ENCODE results near the gene PTH.

Gene PTH

GRCh38 chr11:13446444-13446843 lies 49.4 kb downstream of the PTH start:
- Histone ChIP-seq H3K36me3 (ENCODE audit: control insufficient read depth in 1 of 2, insufficient read depth in 2 of 2, low read depth in 1 of 2, low read length in 2 of 2) (no peaks in the 10 kb centered on the region), H2AK5ac (ENCODE audit: low read length, severe bottlenecking) (no peak overlapping the region), H2BK120ac (ENCODE audit: low read depth, low read length) (no peak overlapping the region), H2BK5ac (ENCODE audit: low read depth, low read length, poor library complexity, severe bottlenecking) (no peak overlapping the region), H3K27me3 (ENCODE audit: control insufficient read depth in 1 of 2, insufficient read depth in 1 of 2, low read length in 2 of 2) (no peaks in the 10 kb centered on the region), H3K18ac (ENCODE audit: low read depth in 1 of 2, low read length in 2 of 2) (no peak overlapping the region), H2BK15ac (ENCODE audit: low read depth, poor library complexity, severe bottlenecking) (no peak overlapping the region), H3K4me2 (ENCODE audit: low read length, poor library complexity, severe bottlenecking) (no peak overlapping the region), H3K27ac (ENCODE audit: low read length, poor library complexity, severe bottlenecking) (no peak overlapping the region), H3K9me3 (ENCODE audit: control insufficient read depth, low read length) (peaks cover 2% of the 10 kb centered on the region), H3K79me1 (replicated peaks; ENCODE audit: low read length, poor library complexity, severe bottlenecking) (peaks cover 8% of the 10 kb centered on the region), H4K8ac (ENCODE audit: low read length) (no peak overlapping the region), H3K23ac (ENCODE audit: low read length in 2 of 2) (no peak overlapping the region), H3K4me1 (ENCODE audit: control insufficient read depth, insufficient read depth, low read depth, low read length) (no peaks in the 10 kb centered on the region), H3K14ac (ENCODE audit: low read length in 2 of 2) (no peak overlapping the region), H3K9ac (ENCODE audit: low read length) (peak overlapping the region; percentile 30), H3K4ac (ENCODE audit: low read depth in 1 of 2, low read length in 2 of 2) (no peak overlapping the region), H2BK12ac (ENCODE audit: low read length in 2 of 2) (no peak overlapping the region), H2AFZ (ENCODE audit: low read depth, low read length) (no peak overlapping the region), H4K91ac (ENCODE audit: low read length) (no peak overlapping the region), H3K4me3 (ENCODE audit: insufficient read depth in 1 of 2, low read depth in 1 of 2, low read length in 2 of 2) (no peak overlapping the region)
- no peak for DNase-seq

- H3K27ac ChIP-seq (ENCODE audit: low read length, poor library complexity, severe bottlenecking), result no peak overlapping the region
- no peak for DNase-seq
- peaks cover 4% of the 10 kb centered on the region for H3K79me1 ChIP-seq (replicated peaks; ENCODE audit: low read length, poor library complexity, severe bottlenecking)
- no peak overlapping the region for H2BK5ac ChIP-seq (ENCODE audit: low read depth, low read length, poor library complexity, severe bottlenecking)
- H3K4me1 ChIP-seq (ENCODE audit: control insufficient read depth, insufficient read depth, low read depth, low read length), result no peaks in the 10 kb centered on the region
- no peak overlapping the region for H2AK5ac ChIP-seq (ENCODE audit: low read length, severe bottlenecking)
- peak overlapping the region; percentile 30 for H3K9ac ChIP-seq (ENCODE audit: low read length)
- no CpG with 5 or more reads among the region's 2 CpGs for WGBS
- H2BK15ac ChIP-seq (ENCODE audit: low read depth, poor library complexity, severe bottlenecking), result no peak overlapping the region
- H3K23ac ChIP-seq (ENCODE audit: low read length in 2 of 2), result no peak overlapping the region
- no peaks in the 10 kb centered on the region for H3K36me3 ChIP-seq (ENCODE audit: control insufficient read depth in 1 of 2, insufficient read depth in 2 of 2, low read depth in 1 of 2, low read length in 2 of 2)
- no peak overlapping the region for H3K18ac ChIP-seq (ENCODE audit: low read depth in 1 of 2, low read length in 2 of 2)
- no peaks in the 10 kb centered on the region for H3K9me3 ChIP-seq (ENCODE audit: control insufficient read depth, low read length)
- no peak overlapping the region for H3K14ac ChIP-seq (ENCODE audit: low read length in 2 of 2)
- no peak overlapping the region for H2BK120ac ChIP-seq (ENCODE audit: low read depth, low read length)
- no peak overlapping the region for H3K4me2 ChIP-seq (ENCODE audit: low read length, poor library complexity, severe bottlenecking)
- H4K8ac ChIP-seq (ENCODE audit: low read length), result no peak overlapping the region
- no peak overlapping the region for H2AFZ ChIP-seq (ENCODE audit: low read depth, low read length)
- H3K27me3 ChIP-seq (ENCODE audit: control insufficient read depth in 1 of 2, insufficient read depth in 1 of 2, low read length in 2 of 2), result no peaks in the 10 kb centered on the region
- no peak overlapping the region for H4K91ac ChIP-seq (ENCODE audit: low read length)
- no peak overlapping the region for H2BK12ac ChIP-seq (ENCODE audit: low read length in 2 of 2)
- H3K4ac ChIP-seq (ENCODE audit: low read depth in 1 of 2, low read length in 2 of 2), result no peak overlapping the region
- no peak overlapping the region for H3K4me3 ChIP-seq (ENCODE audit: insufficient read depth in 1 of 2, low read depth in 1 of 2, low read length in 2 of 2)
Observed at GRCh38 chr11:13445588-13445987, 50.2 kb downstream of the PTH start.
